HFFc6 (cell line): ENCODE results near the gene POR. TPM values are rescaled to one million over a fixed set of nuclear protein-coding genes. Genes with fewer than 3 reads are reported as not detected.

ENCODE experiments used
- DNase-seq: peaks from one replicate; pipeline ENCODE4 v3.0.0-alpha.2; 2018
- H3K27ac Mint-ChIP-seq: 2 replicates; pipeline ENCODE4 v1.8.0; 2020; ENCODE audit warnings: mild to moderate bottlenecking, mixed read lengths
- H3K27me3 Mint-ChIP-seq: 2 replicates; pipeline ENCODE4 v1.8.0; 2021; ENCODE audit warnings: mild to moderate bottlenecking, moderate library complexity, mixed read lengths; ENCODE audit not compliant: insufficient read depth
- H3K36me3 Mint-ChIP-seq: 2 replicates; pipeline ENCODE4 v1.8.0; 2021; ENCODE audit warnings: low read depth, mixed read lengths
- H3K4me1 Mint-ChIP-seq: 2 replicates; pipeline ENCODE4 v1.8.0; 2020; ENCODE audit warnings: low read depth, mixed read lengths
- H3K4me3 Mint-ChIP-seq: 2 replicates; pipeline ENCODE4 v1.8.0; 2020; ENCODE audit warnings: mild to moderate bottlenecking, moderate library complexity, mixed read lengths
- H3K9me3 Mint-ChIP-seq: 2 replicates; pipeline ENCODE4 v1.8.0; 2020; ENCODE audit warnings: mild to moderate bottlenecking, mixed read lengths
- total RNA-seq, 6 experiments: library from RNA; stranded (reverse); fragmentation: NEBNext Ultra II Directional; extraction: Animal tissue kit (Norgen Biotek cat#: 25700); gene quantifications; 2 replicates in 1 of 6; 3 replicates in 5 of 6; pipeline ENCODE4 v1.2.3, GENCODE V29; 2021
- TF ChIP-seq, protein P1 (sequence below): fragments of 200-600 bp; sonication (generic); IDR thresholded peaks from 2 replicates; pipeline ENCODE4 v1.5.0; 2021; ENCODE audit warnings: antibody characterized with exemption, mild to moderate bottlenecking

POR gene
- total RNA-seq, 6 experiments from 2014 or later: 48.2 to 69.3 (median 49.4) TPM

GRCh38 chr7:75987805-75988567, 73.0 kb downstream of the POR start:
- Mint-ChIP-seq H3K4me1 (peaks cover 1% of the 10 kb centered on the region), H3K36me3 (no peaks in the 10 kb centered on the region), H3K27ac (no peak overlapping the region), H3K9me3 (no peaks in the 10 kb centered on the region), H3K27me3 (peaks cover 4% of the 10 kb centered on the region; the same call in 1 of the 2 replicates), H3K4me3 (no peak overlapping the region)
- TF ChIP-seq, protein P1, sequence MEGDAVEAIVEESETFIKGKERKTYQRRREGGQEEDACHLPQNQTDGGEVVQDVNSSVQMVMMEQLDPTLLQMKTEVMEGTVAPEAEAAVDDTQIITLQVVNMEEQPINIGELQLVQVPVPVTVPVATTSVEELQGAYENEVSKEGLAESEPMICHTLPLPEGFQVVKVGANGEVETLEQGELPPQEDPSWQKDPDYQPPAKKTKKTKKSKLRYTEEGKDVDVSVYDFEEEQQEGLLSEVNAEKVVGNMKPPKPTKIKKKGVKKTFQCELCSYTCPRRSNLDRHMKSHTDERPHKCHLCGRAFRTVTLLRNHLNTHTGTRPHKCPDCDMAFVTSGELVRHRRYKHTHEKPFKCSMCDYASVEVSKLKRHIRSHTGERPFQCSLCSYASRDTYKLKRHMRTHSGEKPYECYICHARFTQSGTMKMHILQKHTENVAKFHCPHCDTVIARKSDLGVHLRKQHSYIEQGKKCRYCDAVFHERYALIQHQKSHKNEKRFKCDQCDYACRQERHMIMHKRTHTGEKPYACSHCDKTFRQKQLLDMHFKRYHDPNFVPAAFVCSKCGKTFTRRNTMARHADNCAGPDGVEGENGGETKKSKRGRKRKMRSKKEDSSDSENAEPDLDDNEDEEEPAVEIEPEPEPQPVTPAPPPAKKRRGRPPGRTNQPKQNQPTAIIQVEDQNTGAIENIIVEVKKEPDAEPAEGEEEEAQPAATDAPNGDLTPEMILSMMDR: no peak
- DNase-seq: no peak

DNA sequence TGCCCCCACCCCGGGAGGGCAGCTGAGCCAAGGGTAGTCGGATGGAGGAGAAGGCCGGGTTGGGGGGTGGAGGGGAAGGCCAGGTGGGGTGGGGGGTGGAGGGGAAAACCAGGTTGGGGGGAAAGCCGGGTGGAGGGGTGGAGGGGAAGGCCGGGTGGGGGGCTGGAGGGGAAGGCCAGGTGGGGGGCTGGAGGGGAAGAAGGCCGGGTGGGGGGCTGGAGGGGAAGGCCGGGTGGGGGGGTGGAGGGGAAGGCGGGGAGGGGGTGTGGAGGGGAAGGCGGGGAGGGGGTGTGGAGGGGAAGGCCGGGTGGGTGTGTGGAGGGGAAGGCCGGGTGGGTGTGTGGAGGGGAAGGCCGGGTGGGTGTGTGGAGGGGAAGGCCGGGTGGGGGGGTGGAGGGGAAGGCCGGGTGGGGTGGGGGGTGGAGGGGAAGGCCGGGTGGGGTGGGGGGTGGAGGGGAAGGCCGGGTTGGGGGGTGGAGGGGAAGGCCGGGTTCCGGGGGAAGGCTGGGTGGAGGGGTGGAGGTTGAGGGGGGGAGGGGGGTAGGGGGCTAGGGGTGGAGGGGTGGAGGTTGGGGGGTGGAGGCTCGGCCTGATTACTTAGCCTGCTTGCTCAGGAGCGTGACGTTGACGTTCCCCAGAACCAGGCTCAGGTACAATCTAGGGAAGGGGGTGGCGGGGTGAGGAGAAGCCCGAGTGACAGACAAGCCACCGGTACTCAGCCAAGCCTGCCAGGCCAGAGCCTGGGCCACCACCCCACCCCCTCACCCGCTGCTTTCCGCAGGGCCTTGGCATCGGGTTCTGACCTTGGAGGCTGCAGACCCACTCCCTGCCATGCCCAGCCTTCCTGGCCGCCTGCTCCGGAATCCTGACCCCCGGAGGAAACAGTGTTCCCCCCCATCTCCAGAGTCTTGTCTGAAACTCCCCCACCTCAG, 73.9 kb downstream of the POR start:
- H3K4me1 Mint-ChIP-seq: peaks cover 9% of the 10 kb centered on the region
- H3K36me3 Mint-ChIP-seq: no peaks in the 10 kb centered on the region
- TF ChIP-seq, protein P1: no peak
- peaks cover 4% of the 10 kb centered on the region; the same call in 1 of the 2 replicates for H3K27me3 Mint-ChIP-seq
- DNase-seq: no peak
- no peak overlapping the region for H3K27ac Mint-ChIP-seq
- no peak overlapping the region for H3K4me3 Mint-ChIP-seq
- no peaks in the 10 kb centered on the region for H3K9me3 Mint-ChIP-seq

DNA sequence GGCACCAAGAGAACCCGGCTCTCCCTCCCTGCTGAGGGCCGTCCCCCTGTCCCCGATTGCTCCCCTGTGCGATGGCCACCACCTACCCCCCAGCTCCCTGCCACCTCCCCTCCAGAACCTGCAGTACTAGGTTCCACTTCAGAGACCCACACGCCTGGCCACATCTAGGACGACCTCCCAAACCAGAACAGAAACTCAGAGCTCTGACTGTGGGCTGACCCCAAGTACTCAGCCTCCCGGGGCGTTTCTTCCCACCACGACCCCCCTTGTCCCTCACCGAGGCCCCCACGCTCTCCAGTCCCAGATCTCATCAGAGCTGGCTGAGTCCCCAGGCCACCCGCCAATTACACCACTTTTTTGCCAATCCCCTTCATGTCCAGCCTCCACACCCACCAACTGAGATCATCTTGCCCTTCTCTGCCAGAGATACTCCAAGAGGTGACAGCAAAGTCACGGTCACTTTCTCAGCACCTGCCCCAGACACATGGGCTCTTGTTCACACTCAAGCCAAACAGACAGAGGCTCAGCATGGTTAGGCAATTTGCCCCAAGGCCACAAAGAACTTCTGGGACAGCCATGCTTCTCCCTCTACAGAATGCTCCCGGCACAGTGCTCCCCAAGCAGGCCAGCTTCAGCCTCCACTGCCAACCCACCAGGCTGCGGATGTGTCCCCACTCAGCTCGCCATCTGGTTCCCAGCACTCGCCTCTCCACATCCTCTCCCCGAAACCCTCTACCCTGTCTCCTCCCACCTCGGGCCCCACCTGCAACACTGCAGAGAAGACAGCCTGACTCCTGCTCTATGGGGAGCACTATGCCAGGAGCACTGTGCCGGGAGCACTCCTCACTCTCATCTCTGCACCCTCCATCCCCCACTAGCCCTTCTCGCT, 74.8 kb downstream of the POR start:
- DNase-seq: no peak
- Mint-ChIP-seq H3K4me3 (no peak overlapping the region), H3K36me3 (no peaks in the 10 kb centered on the region), H3K9me3 (no peaks in the 10 kb centered on the region), H3K4me1 (peaks cover 10% of the 10 kb centered on the region), H3K27me3 (peaks cover 4% of the 10 kb centered on the region; the same call in 1 of the 2 replicates), H3K27ac (no peak overlapping the region)
- TF ChIP-seq, protein P1: no peak

DNA sequence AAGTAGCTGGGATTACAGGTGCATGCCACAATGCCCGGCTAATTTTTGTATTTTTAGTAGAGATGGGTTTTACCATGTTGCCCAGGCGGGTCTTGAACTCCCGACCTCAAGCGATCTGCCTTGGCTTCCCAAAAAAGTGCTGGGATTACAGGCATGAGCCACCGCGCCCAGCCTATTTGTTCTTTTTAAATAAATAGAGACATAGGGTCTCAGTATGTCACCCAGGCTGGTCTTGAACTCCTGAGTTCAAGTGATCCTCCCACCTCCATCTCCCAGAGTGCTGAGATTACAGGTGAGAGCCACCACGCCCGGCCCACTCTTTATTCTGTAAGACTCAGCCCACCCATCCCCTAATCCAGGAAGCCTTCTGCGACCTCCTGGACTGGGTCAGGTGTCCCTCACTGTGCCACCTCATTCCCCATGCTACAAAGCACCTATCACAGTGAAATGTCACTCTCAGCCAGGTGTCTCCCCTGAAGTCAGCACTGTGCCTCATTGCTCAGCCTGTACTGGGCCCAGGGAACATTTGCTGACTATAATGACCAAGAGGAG, 76.7 kb downstream of the POR start:
- no peaks in the 10 kb centered on the region for H3K9me3 Mint-ChIP-seq
- peaks cover 14% of the 10 kb centered on the region for H3K4me1 Mint-ChIP-seq
- TF ChIP-seq, protein P1: 0 out of 2 replicates have a peak, but pooled peaks have one; percentile 13
- H3K4me3 Mint-ChIP-seq: no peak overlapping the region
- H3K36me3 Mint-ChIP-seq: peaks cover 11% of the 10 kb centered on the region
- H3K27ac Mint-ChIP-seq: no peak overlapping the region
- peaks cover 4% of the 10 kb centered on the region; the same call in 1 of the 2 replicates for H3K27me3 Mint-ChIP-seq
- no peak for DNase-seq
